ENCODE data around the gene ESPL1.
A peak's percentile ranks its signal among the peaks of the same experiment; 100 is the strongest.

ESPL1 gene

DNA sequence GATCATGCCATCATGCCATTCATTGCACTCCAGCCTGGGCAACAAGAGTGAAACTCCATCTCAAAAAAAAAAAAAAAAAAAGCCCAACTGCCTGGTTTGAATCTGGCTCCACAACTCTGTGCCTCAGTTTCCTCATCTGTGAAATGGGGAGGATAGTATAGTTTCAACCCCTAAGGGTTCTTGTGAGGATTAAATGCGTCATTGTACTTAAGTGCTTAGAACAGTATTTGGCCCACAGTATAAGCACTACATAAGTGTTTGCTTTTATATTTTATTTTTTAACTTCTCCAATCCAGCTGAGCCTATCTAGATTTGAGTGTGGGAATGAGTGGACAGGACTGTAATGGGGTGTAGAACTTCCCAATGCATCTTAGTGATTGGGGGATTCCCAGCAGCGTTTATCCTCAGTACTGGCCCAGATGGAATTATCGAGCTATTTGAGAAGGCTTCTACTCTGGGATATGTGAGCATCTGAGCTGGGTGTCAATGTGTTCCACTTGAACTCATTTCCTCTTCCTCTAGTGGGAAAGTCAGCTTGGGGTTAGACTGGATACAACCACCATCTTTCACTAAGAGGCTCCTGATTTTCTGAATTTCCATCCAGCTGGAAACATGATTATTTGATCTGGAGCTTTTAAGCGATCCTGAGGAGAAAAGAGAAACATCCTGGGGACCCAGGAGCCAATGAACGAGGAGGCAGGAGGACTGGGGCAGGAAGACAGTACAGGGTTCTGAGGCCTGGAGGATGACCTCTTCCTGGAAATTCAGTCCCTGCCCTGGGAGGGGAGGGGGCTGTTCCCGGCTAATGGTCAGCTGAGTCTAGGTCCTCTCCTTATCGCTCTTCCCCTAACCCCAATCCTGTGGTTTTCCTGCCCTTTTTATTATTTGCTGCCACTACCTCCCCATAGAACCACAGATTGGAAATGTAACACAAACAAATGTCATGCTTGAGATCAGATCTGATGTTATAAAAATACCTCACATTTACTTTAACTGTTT, 9.3 kb upstream of the ESPL1 start:
- H3K4me1 Mint-ChIP-seq, result peaks cover 32% of the 10 kb centered on the region
- no peak overlapping the region for H3K4me3 Mint-ChIP-seq
- no peak for DNase-seq
- no peak overlapping the region for H3K27ac Mint-ChIP-seq
- no peaks in the 10 kb centered on the region for H3K9me3 Mint-ChIP-seq
- no peaks in the 10 kb centered on the region for H3K27me3 Mint-ChIP-seq
- CTCF ChIA-PET, result interaction anchor here (0.7 to 11.3 kb wide), 2 partner anchors 44 to 63 kb away, joined by 3 to 250 read pairs; partner anchors contain the start of gene AAAS
- H3K36me3 Mint-ChIP-seq, result peaks cover 9% of the 10 kb centered on the region

DNA sequence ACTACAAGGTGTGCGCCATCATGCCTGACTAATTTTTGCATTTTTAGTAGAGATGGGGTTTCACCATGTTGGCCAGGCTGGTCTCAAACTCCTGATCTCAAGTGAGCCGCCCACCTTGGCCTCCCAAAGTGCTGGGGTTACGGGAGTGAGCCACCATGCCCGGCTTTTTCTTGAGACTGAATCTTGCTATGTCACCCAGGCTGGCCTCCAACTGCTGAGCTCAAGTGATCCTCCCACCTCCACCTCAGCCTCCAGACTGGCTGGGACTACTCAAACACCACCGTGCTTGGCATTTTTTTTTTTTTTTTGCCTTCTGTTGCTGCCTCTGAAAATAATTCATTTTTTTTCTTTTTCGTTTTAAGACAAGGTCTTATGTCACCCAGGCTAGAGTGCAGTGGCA, 8.2 kb upstream of the ESPL1 start:
- peaks cover 2% of the 10 kb centered on the region for H3K36me3 Mint-ChIP-seq
- H3K9me3 Mint-ChIP-seq, result no peaks in the 10 kb centered on the region
- peaks cover 23% of the 10 kb centered on the region for H3K4me1 Mint-ChIP-seq
- no peak overlapping the region for H3K27ac Mint-ChIP-seq
- no peaks in the 10 kb centered on the region for H3K27me3 Mint-ChIP-seq
- no peak for DNase-seq
- CTCF ChIA-PET, result interaction anchor here (11.3 kb wide), 1 partner anchor 45 kb away, joined by 250 read pairs; no protein-coding TSS in a partner anchor
- H3K4me3 Mint-ChIP-seq, result no peak overlapping the region

DNA sequence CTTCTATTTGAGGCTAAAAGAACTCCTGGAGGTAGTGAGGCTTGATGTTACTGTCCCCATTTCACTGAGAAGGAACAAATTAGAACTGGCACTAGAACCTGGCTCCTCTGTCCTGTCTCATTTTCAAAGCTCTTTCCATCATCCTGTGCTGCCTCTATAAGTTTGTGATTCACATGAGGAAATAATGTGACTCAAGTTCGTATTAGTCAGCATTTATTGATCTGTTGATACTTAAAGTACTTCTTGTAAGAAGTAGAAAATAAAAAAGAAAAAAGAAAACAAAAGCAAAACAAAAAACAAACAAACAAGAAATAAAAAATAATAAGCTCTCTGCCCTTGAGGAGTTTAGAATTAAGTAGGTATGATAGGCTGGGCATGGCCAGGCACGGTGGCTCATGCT, 2.3 kb upstream of the ESPL1 start:
- CTCF ChIA-PET, result interaction anchor here (1.0 to 6.1 kb wide), 6 partner anchors 14 to 200 kb away, joined by 3 to 148 read pairs (median 4); partner anchors contain the start of gene PFDN5
- H3K36me3 Mint-ChIP-seq, result peaks cover 25% of the 10 kb centered on the region
- no peak for DNase-seq
- no peak overlapping the region for H3K4me3 Mint-ChIP-seq
- peaks cover 37% of the 10 kb centered on the region for H3K4me1 Mint-ChIP-seq
- H3K9me3 Mint-ChIP-seq, result no peaks in the 10 kb centered on the region
- no peak overlapping the region for H3K27ac Mint-ChIP-seq
- no peaks in the 10 kb centered on the region for H3K27me3 Mint-ChIP-seq

GRCh38 chr12:53267306-53267998, 647 bp upstream of the ESPL1 start:
- H3K4me1 Mint-ChIP-seq, result peaks cover 48% of the 10 kb centered on the region
- no peaks in the 10 kb centered on the region for H3K27me3 Mint-ChIP-seq
- H3K36me3 Mint-ChIP-seq, result peaks cover 36% of the 10 kb centered on the region
- peak; percentile 54 for DNase-seq
- H3K27ac Mint-ChIP-seq, result peak overlapping the region; percentile 93
- peak overlapping the region; percentile 99 for H3K4me3 Mint-ChIP-seq
- H3K9me3 Mint-ChIP-seq, result no peaks in the 10 kb centered on the region
- CTCF ChIA-PET, result interaction anchor here (0.7 to 6.1 kb wide), 19 partner anchors 11 to 201 kb away, joined by 3 to 148 read pairs (median 5); partner anchors contain the start of genes AAAS, MYG1 and PFDN5

DNA sequence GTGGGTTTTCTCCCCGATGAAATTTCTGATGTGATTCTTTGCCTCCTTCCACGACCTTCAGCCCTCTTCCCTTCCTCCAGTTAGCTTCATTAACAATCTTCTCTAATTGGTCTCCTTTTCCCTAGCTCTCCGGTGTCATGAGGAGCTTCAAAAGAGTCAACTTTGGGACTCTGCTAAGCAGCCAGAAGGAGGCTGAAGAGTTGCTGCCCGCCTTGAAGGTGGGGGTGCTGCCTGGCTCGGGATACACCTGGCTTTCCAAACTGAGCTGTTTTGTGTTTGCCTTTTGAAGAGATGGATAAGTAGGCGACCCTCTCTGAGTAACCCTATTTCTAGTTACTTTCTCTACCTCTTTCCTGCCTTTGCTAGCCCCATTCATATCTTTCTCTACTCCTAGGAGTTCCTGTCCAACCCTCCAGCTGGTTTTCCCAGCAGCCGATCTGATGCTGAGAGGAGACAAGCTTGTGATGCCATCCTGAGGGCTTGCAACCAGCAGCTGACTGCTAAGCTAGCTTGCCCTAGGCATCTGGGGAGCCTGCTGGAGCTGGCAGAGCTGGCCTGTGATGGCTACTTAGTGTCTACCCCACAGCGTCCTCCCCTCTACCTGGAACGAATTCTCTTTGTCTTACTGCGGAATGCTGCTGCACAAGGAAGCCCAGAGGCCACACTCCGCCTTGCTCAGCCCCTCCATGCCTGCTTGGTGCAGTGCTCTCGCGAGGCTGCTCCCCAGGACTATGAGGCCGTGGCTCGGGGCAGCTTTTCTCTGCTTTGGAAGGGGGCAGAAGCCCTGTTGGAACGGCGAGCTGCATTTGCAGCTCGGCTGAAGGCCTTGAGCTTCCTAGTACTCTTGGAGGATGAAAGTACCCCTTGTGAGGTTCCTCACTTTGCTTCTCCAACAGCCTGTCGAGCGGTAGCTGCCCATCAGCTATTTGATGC, 797 bp downstream of the ESPL1 start:
- CTCF ChIA-PET, result interaction anchor here (0.8 to 6.1 kb wide), 13 partner anchors 9 to 110 kb away, joined by 3 to 148 read pairs (median 5); partner anchors contain the start of genes AAAS and PFDN5

DNA sequence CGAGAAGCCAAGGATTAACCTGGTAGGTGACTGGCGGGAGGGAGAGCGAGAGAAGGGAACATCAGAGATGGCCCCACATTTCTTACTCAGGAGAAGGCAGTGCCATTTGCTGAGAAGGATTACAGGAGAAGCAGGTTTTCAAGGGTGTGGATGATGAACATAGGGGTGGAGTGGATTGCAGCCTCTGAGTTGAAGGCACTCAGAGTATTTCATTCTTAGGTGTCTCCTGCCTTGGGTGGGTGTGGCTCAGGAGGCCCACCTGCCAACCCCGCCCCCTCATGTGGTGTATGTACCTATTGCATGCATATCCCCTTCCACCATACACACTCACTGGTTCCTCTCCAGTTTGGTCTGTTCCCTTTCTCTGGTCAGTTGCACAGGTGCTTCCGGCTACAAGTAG, 6.3 kb downstream of the ESPL1 start:
- no peak for DNase-seq
- no peaks in the 10 kb centered on the region for H3K27me3 Mint-ChIP-seq
- peaks cover 70% of the 10 kb centered on the region for H3K36me3 Mint-ChIP-seq
- H3K9me3 Mint-ChIP-seq, result no peaks in the 10 kb centered on the region
- no peak overlapping the region for H3K27ac Mint-ChIP-seq
- H3K4me1 Mint-ChIP-seq, result peaks cover 34% of the 10 kb centered on the region
- CTCF ChIA-PET, result interaction anchor here (1.5 to 3.3 kb wide), 2 partner anchors 13 to 61 kb away, joined by 5 to 10 read pairs; no protein-coding TSS in a partner anchor
- no peak overlapping the region for H3K4me3 Mint-ChIP-seq

More for the DNA sequence above, 797 bp downstream of the ESPL1 start:
- H3K9me3 Mint-ChIP-seq, result no peaks in the 10 kb centered on the region
- peaks cover 50% of the 10 kb centered on the region for H3K4me1 Mint-ChIP-seq
- no peak for DNase-seq
- peak overlapping the region; percentile 93 for H3K27ac Mint-ChIP-seq
- H3K36me3 Mint-ChIP-seq, result peaks cover 40% of the 10 kb centered on the region
- H3K4me3 Mint-ChIP-seq, result peak overlapping the region; percentile 99
- H3K27me3 Mint-ChIP-seq, result no peaks in the 10 kb centered on the region

- Mint-ChIP-seq H3K9me3 (no peaks in the 10 kb centered on the region), H3K4me1 (peaks cover 16% of the 10 kb centered on the region), H3K4me3 (no peak overlapping the region), H3K36me3 (peaks cover 62% of the 10 kb centered on the region), H3K27me3 (no peaks in the 10 kb centered on the region), H3K27ac (no peak overlapping the region)
- DNase-seq, result no peak
- CTCF ChIA-PET, result no interaction called here
Measured at GRCh38 chr12:53276511-53276910, 8.4 kb downstream of the ESPL1 start.

DNA sequence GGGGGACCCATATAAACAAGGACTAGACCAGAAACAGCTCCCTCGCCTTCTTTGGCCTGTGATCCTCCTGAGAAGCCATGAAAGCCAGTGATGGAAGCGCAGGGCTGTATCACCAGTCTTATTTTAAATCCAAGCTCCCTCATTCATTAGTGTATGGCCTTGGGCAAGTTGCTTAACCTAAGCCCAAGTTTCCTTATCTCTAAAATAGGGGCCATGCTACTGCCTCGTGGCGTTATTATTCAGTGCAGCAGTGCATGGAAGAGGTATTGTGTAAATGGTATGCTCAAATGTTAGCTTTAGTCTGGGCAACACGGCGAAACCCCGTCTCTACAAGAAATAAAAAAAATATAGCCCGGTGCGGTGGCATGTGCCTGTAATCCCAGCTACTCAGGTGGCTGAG, 9.9 kb downstream of the ESPL1 start:
- no peak overlapping the region for H3K27ac Mint-ChIP-seq
- DNase-seq, result no peak
- H3K9me3 Mint-ChIP-seq, result no peaks in the 10 kb centered on the region
- peaks cover 7% of the 10 kb centered on the region for H3K4me1 Mint-ChIP-seq
- H3K4me3 Mint-ChIP-seq, result no peak overlapping the region
- CTCF ChIA-PET, result interaction anchor here (0.7 to 2.2 kb wide), 6 partner anchors 10 to 119 kb away, joined by 3 to 6 read pairs (median 4); partner anchors contain the start of gene ESPL1
- peaks cover 64% of the 10 kb centered on the region for H3K36me3 Mint-ChIP-seq
- no peaks in the 10 kb centered on the region for H3K27me3 Mint-ChIP-seq

DNA sequence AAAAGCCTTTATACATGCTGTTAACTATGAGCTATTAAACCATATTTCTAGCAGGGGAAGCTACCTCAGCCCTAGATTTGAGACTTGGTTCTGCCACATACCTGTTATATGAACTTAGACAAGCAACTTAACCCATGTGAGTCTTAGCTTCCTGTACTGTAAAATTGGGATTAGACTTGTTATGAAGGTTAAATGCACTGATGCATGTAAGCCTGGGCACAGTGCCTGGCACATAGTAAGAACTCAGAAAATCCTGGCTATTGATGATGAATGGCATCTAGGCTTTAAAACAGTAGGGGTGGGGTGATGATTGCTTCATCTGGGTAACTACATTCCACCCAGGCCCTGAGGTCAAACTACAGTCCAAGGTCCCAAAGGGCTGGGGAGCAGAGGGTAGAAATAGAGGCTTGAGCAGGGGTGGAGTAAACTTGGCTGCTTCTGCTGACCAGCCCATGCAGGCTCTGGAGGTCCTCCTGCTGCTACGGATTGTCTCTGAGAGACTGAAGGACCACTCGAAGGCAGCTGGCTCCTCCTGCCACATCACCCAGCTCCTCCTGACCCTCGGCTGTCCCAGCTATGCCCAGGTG, 11.3 kb downstream of the ESPL1 start:
- Mint-ChIP-seq H3K27ac (no peak overlapping the region), H3K4me3 (no peak overlapping the region), H3K4me1 (peaks cover 4% of the 10 kb centered on the region), H3K9me3 (no peaks in the 10 kb centered on the region), H3K36me3 (peaks cover 71% of the 10 kb centered on the region), H3K27me3 (no peaks in the 10 kb centered on the region)
- DNase-seq, result no peak
- CTCF ChIA-PET, result interaction anchor here (0.7 to 2.2 kb wide), 4 partner anchors 9 to 28 kb away, joined by 3 to 6 read pairs (median 3); no protein-coding TSS in a partner anchor

DNA sequence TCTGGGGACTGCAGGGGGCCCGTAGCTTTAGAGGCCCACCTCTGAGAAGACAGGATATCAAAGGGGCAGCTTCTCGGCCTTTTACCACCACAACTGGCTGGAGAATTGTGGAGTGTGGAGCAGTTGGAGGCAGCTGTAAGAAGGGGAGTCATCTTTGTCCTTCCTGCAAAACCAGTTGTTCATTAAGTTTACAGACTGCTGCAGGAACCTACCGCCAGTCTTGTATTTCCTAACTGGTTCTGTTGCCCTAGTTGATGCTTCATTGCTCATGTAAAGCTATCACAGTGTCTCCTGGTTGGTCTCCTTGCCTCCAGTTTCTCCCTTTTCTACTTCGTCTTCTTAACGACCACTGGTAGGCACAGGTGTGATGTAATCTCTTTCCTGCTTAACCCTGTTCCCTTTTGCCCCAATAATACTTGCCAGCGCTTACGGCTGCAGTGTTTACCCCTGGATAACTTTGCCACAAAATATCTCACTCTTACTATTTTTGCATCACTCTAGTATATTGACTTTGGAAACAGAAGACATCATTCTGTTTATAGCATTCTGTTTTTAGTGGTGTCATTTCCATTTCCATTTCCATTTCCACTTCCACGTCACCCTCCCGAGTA, 11.9 kb downstream of the ESPL1 start:
- H3K4me1 Mint-ChIP-seq, result peaks cover 2% of the 10 kb centered on the region
- H3K27ac Mint-ChIP-seq, result no peak overlapping the region
- no peaks in the 10 kb centered on the region for H3K9me3 Mint-ChIP-seq
- no peak overlapping the region for H3K4me3 Mint-ChIP-seq
- H3K27me3 Mint-ChIP-seq, result no peaks in the 10 kb centered on the region
- no peak for DNase-seq
- CTCF ChIA-PET, result interaction anchor here (0.7 kb wide), 1 partner anchor 10 kb away, joined by 3 read pairs; no protein-coding TSS in a partner anchor
- peaks cover 66% of the 10 kb centered on the region for H3K36me3 Mint-ChIP-seq

DNA sequence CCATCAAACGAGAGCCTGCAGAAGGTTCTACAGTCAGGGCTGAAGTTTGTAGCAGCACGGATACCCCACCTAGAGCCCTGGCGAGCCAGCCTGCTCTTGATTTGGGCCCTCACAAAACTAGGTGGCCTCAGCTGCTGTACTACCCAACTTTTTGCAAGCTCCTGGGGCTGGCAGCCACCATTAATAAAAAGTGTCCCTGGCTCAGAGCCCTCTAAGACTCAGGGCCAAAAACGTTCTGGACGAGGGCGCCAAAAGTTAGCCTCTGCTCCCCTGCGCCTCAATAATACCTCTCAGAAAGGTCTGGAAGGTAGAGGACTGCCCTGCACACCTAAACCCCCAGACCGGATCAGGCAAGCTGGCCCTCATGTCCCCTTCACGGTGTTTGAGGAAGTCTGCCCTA, 18.3 kb downstream of the ESPL1 start:
- Mint-ChIP-seq H3K9me3 (no peaks in the 10 kb centered on the region), H3K36me3 (peaks cover 58% of the 10 kb centered on the region), H3K4me3 (no peak overlapping the region), H3K4me1 (peaks cover 4% of the 10 kb centered on the region), H3K27ac (no peak overlapping the region), H3K27me3 (no peaks in the 10 kb centered on the region)
- DNase-seq, result no peak
- CTCF ChIA-PET, result interaction anchor here (0.9 to 11.7 kb wide), 7 partner anchors 12 to 127 kb away, joined by 3 to 166 read pairs (median 6); partner anchors contain the start of genes ESPL1 and ITGB7

DNA sequence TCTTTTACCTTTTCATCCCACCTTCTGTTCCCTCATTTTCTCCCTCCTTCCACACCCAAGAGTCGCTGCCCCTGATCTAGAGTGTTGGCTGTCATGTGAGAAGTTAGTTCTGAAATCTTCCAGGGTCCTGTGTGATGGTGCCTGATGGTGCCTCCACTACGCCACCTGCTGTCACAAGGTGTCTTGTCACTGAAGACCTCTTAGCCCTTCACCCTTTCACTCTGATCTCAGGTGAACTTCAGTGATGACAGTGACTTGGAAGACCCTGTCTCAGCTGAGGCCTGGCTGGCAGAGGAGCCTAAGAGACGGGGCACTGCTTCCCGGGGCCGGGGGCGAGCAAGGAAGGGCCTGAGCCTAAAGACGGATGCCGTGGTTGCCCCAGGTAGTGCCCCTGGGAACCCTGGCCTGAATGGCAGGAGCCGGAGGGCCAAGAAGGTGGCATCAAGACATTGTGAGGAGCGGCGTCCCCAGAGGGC, 19.7 kb downstream of the ESPL1 start:
- Mint-ChIP-seq H3K27ac (peak overlapping the region; percentile 65), H3K4me3 (no peak overlapping the region), H3K9me3 (no peaks in the 10 kb centered on the region), H3K36me3 (peaks cover 56% of the 10 kb centered on the region), H3K27me3 (no peaks in the 10 kb centered on the region), H3K4me1 (peaks cover 4% of the 10 kb centered on the region)
- CTCF ChIA-PET, result interaction anchor here (0.6 to 11.7 kb wide), 13 partner anchors 9 to 222 kb away, joined by 3 to 166 read pairs (median 4); partner anchors contain the start of genes CSAD, ESPL1, ITGB7 and ZNF740
- peak; percentile 82 for DNase-seq
